ENCODE results near the gene MED13L.
"Not testable (repeated sequence)": the region's sequence is repeated elsewhere in the genome, so short reads cannot be mapped to it uniquely, and the experiment has no call there.

MED13L gene

DNA sequence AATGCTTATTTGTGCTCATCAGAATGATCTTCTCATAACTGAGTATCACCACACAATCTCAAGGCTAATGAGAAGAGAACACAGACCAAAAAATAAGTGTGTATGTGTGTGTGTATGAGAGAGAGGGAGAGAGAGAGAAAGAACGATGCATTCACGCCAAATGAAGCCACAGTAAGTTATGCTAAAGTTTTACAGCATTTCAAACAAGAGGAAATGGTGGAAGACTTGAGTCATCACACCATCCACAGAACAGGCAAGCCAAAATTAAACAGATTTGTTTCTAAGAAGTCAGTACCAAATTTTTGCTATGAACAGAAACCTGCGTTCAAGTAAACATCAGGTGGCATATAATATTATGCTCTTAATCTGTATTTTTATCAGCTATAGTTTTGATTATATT, 141.2 kb downstream of the MED13L start:
- H3K4me3 ChIP-seq (ENCODE audit: insufficient read length, low read depth) = no peak overlapping the region
- no peaks in the 10 kb centered on the region for H3K4me1 ChIP-seq (ENCODE audit: insufficient read depth, insufficient read length)
- H3K9me3 ChIP-seq (ENCODE audit: insufficient read depth, low read length) = no peaks in the 10 kb centered on the region
- no peak for DNase-seq (ENCODE audit: low read depth, low spot score)
- no peaks in the 10 kb centered on the region for H3K27me3 ChIP-seq (ENCODE audit: insufficient read depth, insufficient read length)
- H3K36me3 ChIP-seq (ENCODE audit: insufficient read depth, insufficient read length, low read length) = no peaks in the 10 kb centered on the region
- no peak for TF ChIP-seq YY1 (IDR thresholded peaks at IDR 0.05; ENCODE audit: insufficient read depth, insufficient read length)
- TF ChIP-seq ZNF274 (IDR thresholded peaks at IDR 0.05; ENCODE audit: low read depth, low read length) = no peak
- no peak for TF ChIP-seq SUZ12 (IDR thresholded peaks at IDR 0.05; ENCODE audit: extremely low read depth, insufficient read depth, insufficient read length)
- H3K9ac ChIP-seq (ENCODE audit: insufficient read length, low read depth) = no peak overlapping the region

DNA sequence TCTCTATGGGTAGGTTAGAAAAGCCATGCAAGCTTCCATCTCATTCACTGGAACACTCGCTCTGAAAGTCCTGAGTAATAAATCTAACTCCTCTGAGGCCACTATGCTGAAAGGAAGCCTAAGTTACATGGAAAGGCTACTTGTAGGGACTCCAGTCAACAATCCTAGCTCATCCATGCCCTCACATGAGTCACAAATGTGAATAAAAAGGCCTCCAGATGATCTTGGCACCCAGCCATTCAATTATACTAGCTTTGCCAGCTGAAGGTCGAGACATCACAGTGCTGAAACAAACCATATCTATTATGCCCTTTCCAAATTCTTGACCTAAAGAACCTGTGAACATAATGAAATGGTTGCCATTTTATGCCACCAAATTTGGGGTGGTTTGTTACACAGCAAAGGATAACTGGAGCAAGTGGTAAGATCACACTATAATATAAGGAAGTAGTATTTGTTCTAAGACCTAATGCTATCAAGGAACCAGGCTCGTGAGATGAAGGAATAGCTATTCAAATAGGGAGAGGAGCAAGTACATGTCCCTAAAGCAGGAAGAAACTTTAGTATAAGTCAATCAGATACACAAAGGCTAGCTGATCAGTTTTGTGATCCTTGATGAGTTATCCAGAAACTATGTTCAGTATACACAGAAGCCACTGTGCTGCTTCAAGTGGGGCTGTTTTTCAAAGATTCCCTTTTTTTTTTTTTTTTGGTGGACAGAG, 142.1 kb downstream of the MED13L start:
- Histone ChIP-seq H3K27me3 (ENCODE audit: insufficient read depth, insufficient read length) (no peaks in the 10 kb centered on the region), H3K9ac (ENCODE audit: insufficient read length, low read depth) (no peak overlapping the region), H3K4me3 (ENCODE audit: insufficient read length, low read depth) (no peak overlapping the region), H3K4me1 (ENCODE audit: insufficient read depth, insufficient read length) (no peaks in the 10 kb centered on the region), H3K9me3 (ENCODE audit: insufficient read depth, low read length) (no peaks in the 10 kb centered on the region), H3K36me3 (ENCODE audit: insufficient read depth, insufficient read length, low read length) (no peaks in the 10 kb centered on the region)
- no peak for DNase-seq (ENCODE audit: low read depth, low spot score)
- no peak for TF ChIP-seq YY1 (IDR thresholded peaks at IDR 0.05; ENCODE audit: insufficient read depth, insufficient read length)
- TF ChIP-seq ZNF274 (IDR thresholded peaks at IDR 0.05; ENCODE audit: low read depth, low read length) = no peak
- TF ChIP-seq SUZ12 (IDR thresholded peaks at IDR 0.05; ENCODE audit: extremely low read depth, insufficient read depth, insufficient read length) = no peak

DNA sequence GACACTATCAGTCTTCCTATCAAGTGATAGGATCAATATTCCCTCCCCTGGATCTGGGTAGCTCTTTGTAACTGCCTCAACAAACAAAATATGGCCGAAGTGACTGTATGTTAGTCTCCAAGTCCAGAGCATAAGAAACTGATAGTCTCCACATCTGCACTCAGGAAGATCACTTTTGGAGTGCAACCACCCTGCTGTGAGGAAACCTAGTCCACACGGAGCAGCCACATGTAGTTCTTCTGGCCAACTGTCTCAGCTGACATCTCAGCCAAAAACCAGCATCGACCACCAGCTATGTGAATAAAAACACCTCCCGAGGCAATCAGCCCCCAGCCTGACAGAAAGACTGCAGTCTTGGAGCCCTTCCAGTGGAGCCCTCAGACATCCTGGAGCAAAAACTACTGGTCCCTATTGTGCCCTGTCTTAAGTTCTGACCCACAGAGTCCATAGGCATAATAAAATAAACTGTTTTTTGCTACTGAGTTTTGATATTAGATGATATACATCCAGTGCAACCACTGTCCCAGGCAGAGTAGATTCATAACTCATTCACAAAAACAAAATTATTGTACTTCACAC, 143.8 kb downstream of the MED13L start:
- no peaks in the 10 kb centered on the region for H3K4me1 ChIP-seq (ENCODE audit: insufficient read depth, insufficient read length)
- TF ChIP-seq ZNF274 (IDR thresholded peaks at IDR 0.05; ENCODE audit: low read depth, low read length) (no peak), YY1 (IDR thresholded peaks at IDR 0.05; ENCODE audit: insufficient read depth, insufficient read length) (no peak), SUZ12 (IDR thresholded peaks at IDR 0.05; ENCODE audit: extremely low read depth, insufficient read depth, insufficient read length) (no peak)
- no peak overlapping the region for H3K9ac ChIP-seq (ENCODE audit: insufficient read length, low read depth)
- H3K36me3 ChIP-seq (ENCODE audit: insufficient read depth, insufficient read length, low read length) = no peaks in the 10 kb centered on the region
- H3K9me3 ChIP-seq (ENCODE audit: insufficient read depth, low read length) = no peaks in the 10 kb centered on the region
- DNase-seq (ENCODE audit: low read depth, low spot score) = no peak
- no peak overlapping the region for H3K4me3 ChIP-seq (ENCODE audit: insufficient read length, low read depth)
- no peaks in the 10 kb centered on the region for H3K27me3 ChIP-seq (ENCODE audit: insufficient read depth, insufficient read length)

GRCh38 chr12:116133149-116133548, 144.3 kb downstream of the MED13L start:
- TF ChIP-seq YY1 (IDR thresholded peaks at IDR 0.05; ENCODE audit: insufficient read depth, insufficient read length) = no peak
- TF ChIP-seq SUZ12 (IDR thresholded peaks at IDR 0.05; ENCODE audit: extremely low read depth, insufficient read depth, insufficient read length) = no peak
- no peak for TF ChIP-seq ZNF274 (IDR thresholded peaks at IDR 0.05; ENCODE audit: low read depth, low read length)
- no peak overlapping the region for H3K9ac ChIP-seq (ENCODE audit: insufficient read length, low read depth)
- no peak for DNase-seq (ENCODE audit: low read depth, low spot score)
- no peaks in the 10 kb centered on the region for H3K27me3 ChIP-seq (ENCODE audit: insufficient read depth, insufficient read length)
- no peaks in the 10 kb centered on the region for H3K36me3 ChIP-seq (ENCODE audit: insufficient read depth, insufficient read length, low read length)
- H3K4me3 ChIP-seq (ENCODE audit: insufficient read length, low read depth) = no peak overlapping the region
- H3K9me3 ChIP-seq (ENCODE audit: insufficient read depth, low read length) = no peaks in the 10 kb centered on the region
- no peaks in the 10 kb centered on the region for H3K4me1 ChIP-seq (ENCODE audit: insufficient read depth, insufficient read length)

GRCh38 chr12:116131987-116132386, 145.5 kb downstream of the MED13L start:
- not testable (repeated sequence) for H3K9ac ChIP-seq (ENCODE audit: insufficient read length, low read depth); DNase-seq (ENCODE audit: low read depth, low spot score); H3K36me3 ChIP-seq (ENCODE audit: insufficient read depth, insufficient read length, low read length); H3K27me3 ChIP-seq (ENCODE audit: insufficient read depth, insufficient read length); H3K9me3 ChIP-seq (ENCODE audit: insufficient read depth, low read length); H3K4me3 ChIP-seq (ENCODE audit: insufficient read length, low read depth); H3K4me1 ChIP-seq (ENCODE audit: insufficient read depth, insufficient read length)

DNA sequence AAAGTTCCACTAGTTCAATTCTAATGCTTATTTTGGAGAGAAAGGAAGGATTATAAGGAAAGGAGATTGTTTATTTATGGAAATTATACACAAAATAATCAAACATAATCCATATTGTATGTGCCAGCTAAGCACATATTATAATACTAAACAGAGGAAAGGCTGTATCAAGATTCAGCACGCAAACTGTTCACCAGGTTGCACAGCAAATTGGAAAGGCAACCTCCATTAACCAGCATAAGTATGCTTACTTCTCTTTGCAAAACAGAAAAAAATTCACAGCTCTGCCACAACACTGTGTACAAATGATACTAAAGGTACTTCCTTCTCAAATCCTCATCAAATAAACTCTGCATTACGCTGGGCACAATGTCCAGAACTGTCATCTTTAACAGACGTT, 146.3 kb downstream of the MED13L start:
- Histone ChIP-seq H3K36me3 (ENCODE audit: insufficient read depth, insufficient read length, low read length) (no peaks in the 10 kb centered on the region), H3K9me3 (ENCODE audit: insufficient read depth, low read length) (no peaks in the 10 kb centered on the region), H3K27me3 (ENCODE audit: insufficient read depth, insufficient read length) (no peaks in the 10 kb centered on the region), H3K4me3 (ENCODE audit: insufficient read length, low read depth) (no peak overlapping the region), H3K9ac (ENCODE audit: insufficient read length, low read depth) (no peak overlapping the region), H3K4me1 (ENCODE audit: insufficient read depth, insufficient read length) (no peaks in the 10 kb centered on the region)
- no peak for DNase-seq (ENCODE audit: low read depth, low spot score)
- TF ChIP-seq ZNF274 (IDR thresholded peaks at IDR 0.05; ENCODE audit: low read depth, low read length) (no peak), SUZ12 (IDR thresholded peaks at IDR 0.05; ENCODE audit: extremely low read depth, insufficient read depth, insufficient read length) (no peak), YY1 (IDR thresholded peaks at IDR 0.05; ENCODE audit: insufficient read depth, insufficient read length) (no peak)

DNA sequence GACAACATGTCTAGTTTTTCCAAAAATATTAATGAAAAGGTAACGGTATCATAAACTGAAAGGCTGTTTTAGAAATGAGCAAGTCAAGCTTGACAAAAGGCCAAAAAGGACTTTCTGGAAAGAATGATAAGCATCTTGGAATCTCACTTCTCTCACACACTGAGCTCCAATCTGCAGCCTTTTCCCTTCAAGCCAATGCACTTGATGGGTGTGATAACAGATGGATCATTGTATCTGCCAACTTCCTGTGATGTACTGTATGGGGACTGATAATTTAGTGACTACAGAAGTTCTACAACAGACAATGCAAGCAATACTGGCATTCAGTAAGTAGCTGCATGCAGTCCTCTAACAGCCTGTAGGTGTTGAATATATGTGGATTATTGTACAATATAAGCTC, 147.1 kb downstream of the MED13L start:
- no peak for DNase-seq (ENCODE audit: low read depth, low spot score)
- no peaks in the 10 kb centered on the region for H3K4me1 ChIP-seq (ENCODE audit: insufficient read depth, insufficient read length)

More for the DNA sequence above, 147.1 kb downstream of the MED13L start:
- Histone ChIP-seq H3K9ac (ENCODE audit: insufficient read length, low read depth) (no peak overlapping the region), H3K27me3 (ENCODE audit: insufficient read depth, insufficient read length) (no peaks in the 10 kb centered on the region), H3K36me3 (ENCODE audit: insufficient read depth, insufficient read length, low read length) (no peaks in the 10 kb centered on the region), H3K9me3 (ENCODE audit: insufficient read depth, low read length) (no peaks in the 10 kb centered on the region), H3K4me3 (ENCODE audit: insufficient read length, low read depth) (no peak overlapping the region)
- TF ChIP-seq ZNF274 (IDR thresholded peaks at IDR 0.05; ENCODE audit: low read depth, low read length) (no peak), SUZ12 (IDR thresholded peaks at IDR 0.05; ENCODE audit: extremely low read depth, insufficient read depth, insufficient read length) (no peak), YY1 (IDR thresholded peaks at IDR 0.05; ENCODE audit: insufficient read depth, insufficient read length) (no peak)

All from NT2/D1 (cell line).